Measurements from ENCODE around the gene INPP4B. TPM values are rescaled to one million over a fixed set of nuclear protein-coding genes. Genes with fewer than 3 reads are reported as not detected.

INPP4B gene
- total RNA-seq, 1 experiment from 2014 or later: 14.3 TPM

- peaks cover 7 to 14% of the 10 kb centered on the region in 2 experiments; a peak in 2 of 4 replicates for H3K4me1 ChIP-seq (ENCODE audit: control insufficient read depth in 1 of 2, insufficient read depth in 2 of 2, low read length in 2 of 2)
- H3K4me2 ChIP-seq (ENCODE audit: low read length): no peak overlapping the region
- H3K36me3 ChIP-seq (ENCODE audit: control insufficient read depth in 1 of 2, insufficient read depth in 2 of 2, low read length in 2 of 2): no peaks in the 10 kb centered on the region
- POLR2A ChIA-PET: no interaction called here
- intact Hi-C loops (cut with micrococcal nuclease): loop anchor here (10.0 kb wide), 2 partner anchors 1126 to 1976 kb away; no protein-coding TSS in a partner anchor
- no peaks in the 10 kb centered on the region for H3K9me3 ChIP-seq (ENCODE audit: control insufficient read depth in 1 of 2, insufficient read depth in 1 of 2, low read depth in 1 of 2, low read length in 2 of 2)
- no peaks in the 10 kb centered on the region for H3K79me2 ChIP-seq (ENCODE audit: insufficient read depth, low read length)
- CTCF ChIA-PET: interaction anchor here (1.3 kb wide), 1 partner anchor 10 kb away, joined by 3 read pairs; no protein-coding TSS in a partner anchor
- H3K9ac ChIP-seq (ENCODE audit: low read length): no peak overlapping the region
- RAD21 ChIA-PET (ENCODE audit: low non-redundant PET in 1 of 2, low total read pairs in 2 of 2, uncharacterized antibody in 2 of 2, unreplicated experiment in 2 of 2): no interaction called here
- no peak overlapping the region for H3K4me3 ChIP-seq (replicated peaks in 1 of 2; ENCODE audit: low read depth in 1 of 2, low read length in 2 of 2)
- DNase-seq (ENCODE audit: low read depth, low spot score) (peak; percentile 38), ATAC-seq (no peak)
- no TSS peak for BruUV-seq (replicated peaks)
- no peaks in the 10 kb centered on the region for H4K20me1 ChIP-seq (ENCODE audit: insufficient read depth)
- H3K27ac ChIP-seq (ENCODE audit: low read depth, low read length): no peak overlapping the region
- no peaks in the 10 kb centered on the region for H3K27me3 ChIP-seq (ENCODE audit: insufficient read depth, low read length)
- no peak for TF ChIP-seq EGR1 (IDR thresholded peaks at IDR 0.05; ENCODE audit: low read depth)
- peak; percentile 79 for TF ChIP-seq RAD21 (IDR thresholded peaks at IDR 0.05; ENCODE audit: low read depth)
- TF ChIP-seq ELF1 (IDR thresholded peaks at IDR 0.05; ENCODE audit: borderline replicate concordance, low read depth): no peak
- peak; percentile 60 to 65 (median 62); a peak in 5 of 6 replicates for TF ChIP-seq CTCF (IDR thresholded peaks at IDR 0.05 in 2 of 3, conservative IDR thresholded peaks at IDR 0.05 in 1 of 3; ENCODE audit: borderline replicate concordance in 1 of 3, insufficient read depth in 1 of 3, low read depth in 2 of 3, low read length in 2 of 3)
- no peak for TF ChIP-seq SP1 (IDR thresholded peaks at IDR 0.05; ENCODE audit: low read depth)
- TF ChIP-seq EZH2phosphoT487 (IDR thresholded peaks at IDR 0.05; ENCODE audit: borderline replicate concordance): no peak
- H3K9me2 ChIP-seq (ENCODE audit: insufficient read depth): no peaks in the 10 kb centered on the region
- H2AFZ ChIP-seq (ENCODE audit: low read depth, low read length, poor library complexity, severe bottlenecking): no peak overlapping the region
Observed at GRCh38 chr4:142840516-142841123, 5.5 kb downstream of the INPP4B start.

GRCh38 chr4:142838778-142839177 is 7.3 kb downstream of the INPP4B start:
- ATAC-seq: no peak; the same call in 1 of the 2 replicates
- Histone ChIP-seq H2AFZ (ENCODE audit: low read depth, low read length, poor library complexity, severe bottlenecking) (no peak overlapping the region), H4K20me1 (ENCODE audit: insufficient read depth) (no peaks in the 10 kb centered on the region), H3K27me3 (ENCODE audit: insufficient read depth, low read length) (no peaks in the 10 kb centered on the region), H3K4me2 (ENCODE audit: low read length) (peak overlapping the region; percentile 27; the same call in 1 of the 2 replicates), H3K27ac (ENCODE audit: low read depth, low read length) (no peak overlapping the region), H3K36me3 (ENCODE audit: control insufficient read depth in 1 of 2, insufficient read depth in 2 of 2, low read length in 2 of 2) (no peaks in the 10 kb centered on the region), H3K4me1 (ENCODE audit: control insufficient read depth in 1 of 2, insufficient read depth in 2 of 2, low read length in 2 of 2) (peaks cover 7% of the 10 kb centered on the region in 2 experiments; a peak in 2 of 4 replicates), H3K9ac (ENCODE audit: low read length) (no peak overlapping the region), H3K9me2 (ENCODE audit: insufficient read depth) (no peaks in the 10 kb centered on the region), H3K4me3 (replicated peaks in 1 of 2; ENCODE audit: low read depth in 1 of 2, low read length in 2 of 2) (no peak overlapping the region), H3K79me2 (ENCODE audit: insufficient read depth, low read length) (no peaks in the 10 kb centered on the region), H3K9me3 (ENCODE audit: control insufficient read depth in 1 of 2, insufficient read depth in 1 of 2, low read depth in 1 of 2, low read length in 2 of 2) (no peaks in the 10 kb centered on the region)
- intact Hi-C loops (cut with micrococcal nuclease): no loop called here
- RAD21 ChIA-PET (ENCODE audit: low non-redundant PET in 1 of 2, low total read pairs in 2 of 2, uncharacterized antibody in 2 of 2, unreplicated experiment in 2 of 2): no interaction called here
- CTCF ChIA-PET: interaction anchor here (0.6 to 1.0 kb wide), 2 partner anchors 15 to 486 kb away, joined by 3 read pairs; no protein-coding TSS in a partner anchor
- no peak for DNase-seq (ENCODE audit: low read depth, low spot score)
- POLR2A ChIA-PET: no interaction called here
- TF ChIP-seq POLR2A (IDR thresholded peaks at IDR 0.05; ENCODE audit: borderline replicate concordance, extremely low read depth, insufficient read depth, insufficient read length): no peak
- peak; percentile 36; the same call in 1 of the 2 replicates for TF ChIP-seq CBX3 (IDR thresholded peaks at IDR 0.05; ENCODE audit: low read depth)
- TF ChIP-seq ZNF274 (IDR thresholded peaks at IDR 0.05; ENCODE audit: low read depth, low read length): no peak
- no peak for TF ChIP-seq TCF7L2 (IDR thresholded peaks at IDR 0.05; ENCODE audit: borderline replicate concordance, extremely low read depth, insufficient read depth, insufficient read length)
- BruUV-seq (replicated peaks): no TSS peak
